HepG2 (cell line): ENCODE results near the gene EPB41L4A. TPM values are rescaled to one million over a fixed set of nuclear protein-coding genes. Genes with fewer than 3 reads are reported as not detected.
A peak's percentile ranks its signal among the peaks of the same experiment; 100 is the strongest.

Experiments used
- GMEB1 ChIP-seq: sonication (generic); formaldehyde crosslinking; IDR thresholded peaks from 2 replicates; pipeline ENCODE4 v1.5.1; 2020; ENCODE audit warnings: missing genetic modification reagents, mild to moderate bottlenecking, borderline replicate concordance
- ISL2 ChIP-seq: sonication (generic); formaldehyde crosslinking; IDR thresholded peaks from 2 replicates; pipeline ENCODE4 v1.5.0; 2020; ENCODE audit warnings: missing genetic modification reagents
- JUND ChIP-seq: sonication (generic); formaldehyde crosslinking; IDR thresholded peaks from 2 replicates; pipeline ENCODE4 v1.8.0; 2022; ENCODE audit warnings: mild to moderate bottlenecking, missing genetic modification reagents
- MYC ChIP-seq: sonication (generic); formaldehyde crosslinking; IDR thresholded peaks from 2 replicates; pipeline ENCODE4 v1.9.0; 2021; ENCODE audit warnings: missing genetic modification reagents, borderline replicate concordance
- PAX8 ChIP-seq: sonication (generic); formaldehyde crosslinking; IDR thresholded peaks from 2 replicates; pipeline ENCODE4 v1.8.0; 2022; ENCODE audit warnings: mild to moderate bottlenecking, missing genetic modification reagents, borderline replicate concordance
- PITX1 ChIP-seq: sonication (generic); formaldehyde crosslinking; IDR thresholded peaks from 2 replicates; pipeline ENCODE4 v1.5.1; 2020; ENCODE audit warnings: mild to moderate bottlenecking, missing genetic modification reagents
- RXRA ChIP-seq: sonication (generic); formaldehyde crosslinking; IDR thresholded peaks from 2 replicates; pipeline ENCODE4 v1.5.1; 2020; ENCODE audit warnings: missing genetic modification reagents
- SETDB1 ChIP-seq: sonication (generic); formaldehyde crosslinking; IDR thresholded peaks from 2 replicates; pipeline ENCODE4 v1.5.1; 2020; ENCODE audit warnings: missing genetic modification reagents, mild to moderate bottlenecking, borderline replicate concordance
- SRSF4 ChIP-seq: fragments of 200-400 bp; formaldehyde crosslinking; IDR thresholded peaks from one replicate; pipeline ENCODE4 v1.6.1; 2018; ENCODE audit warnings: mild to moderate bottlenecking, low read depth, low read length, moderate library complexity; ENCODE audit not compliant: poor library complexity, severe bottlenecking
- TCF7 ChIP-seq: sonication (generic); IDR thresholded peaks from 2 replicates; pipeline ENCODE4 v1.6.1; 2016; ENCODE audit warnings: antibody characterized with exemption, low read depth
- TRAFD1 ChIP-seq: sonication (generic); formaldehyde crosslinking; IDR thresholded peaks from 2 replicates; pipeline ENCODE4 v1.5.1; 2020; ENCODE audit warnings: missing genetic modification reagents, mild to moderate bottlenecking, borderline replicate concordance
- ZIK1 ChIP-seq: sonication (generic); formaldehyde crosslinking; IDR thresholded peaks from 2 replicates; pipeline ENCODE4 v1.5.0; 2020; ENCODE audit warnings: mild to moderate bottlenecking, low read depth, missing genetic modification reagents, borderline replicate concordance
- ZMYM2 ChIP-seq: sonication (generic); formaldehyde crosslinking; IDR thresholded peaks from 2 replicates; pipeline ENCODE4 v1.8.0; 2022; ENCODE audit warnings: mild to moderate bottlenecking, missing genetic modification reagents
- ZNF333 ChIP-seq: sonication (generic); formaldehyde crosslinking; IDR thresholded peaks from 2 replicates; pipeline ENCODE4 v1.4.0; 2020; ENCODE audit warnings: mild to moderate bottlenecking, missing genetic modification reagents, borderline replicate concordance
- ZNF570 ChIP-seq: sonication (generic); formaldehyde crosslinking; IDR thresholded peaks from 2 replicates; pipeline ENCODE4 v1.4.0; 2020; ENCODE audit warnings: mild to moderate bottlenecking, missing genetic modification reagents, borderline replicate concordance
- ZNF607 ChIP-seq: sonication (generic); formaldehyde crosslinking; IDR thresholded peaks from 2 replicates; pipeline ENCODE4 v1.5.1; 2020; ENCODE audit warnings: missing genetic modification reagents, mild to moderate bottlenecking, borderline replicate concordance
- ZNF660 ChIP-seq: sonication (generic); formaldehyde crosslinking; IDR thresholded peaks from 2 replicates; pipeline ENCODE4 v1.5.1; 2020; ENCODE audit warnings: mild to moderate bottlenecking, low read depth, missing genetic modification reagents, borderline replicate concordance
- ZNF775 ChIP-seq: sonication (generic); formaldehyde crosslinking; IDR thresholded peaks from 2 replicates; pipeline ENCODE4 v1.4.0; 2020; ENCODE audit warnings: missing genetic modification reagents, mild to moderate bottlenecking, moderate library complexity, borderline replicate concordance
- polyA plus RNA-seq, 8 experiments: library from polyadenylated mRNA; depleted of rRNA in 3 of 8; stranded (reverse) in 7 of 8; unstranded in 1 of 8; fragments of >200 nt; fragmentation: Illumina TruSeq in 4 of 8; extraction: Trizol in 4 of 8; gene quantifications; 2 replicates each; pipeline versions ENCODE4 v1.2.1 to v1.2.3, GENCODE V29; 2011 to 2016; ENCODE audit warnings: low read depth in 4 of 8, missing spikeins in 1 of 8, mixed read lengths in 1 of 8; ENCODE audit not compliant: insufficient read depth in 1 of 8
- total RNA-seq, 5 experiments: library from RNA; depleted of rRNA; stranded (reverse); fragments of >200 nt; fragmentation: Illumina TruSeq; extraction: Trizol; gene quantifications; 2 replicates each; pipeline ENCODE4 v1.2.3, GENCODE V29; 2016; ENCODE audit warnings: low read depth in 1 of 5
- TF ChIP-seq, protein P1 (sequence below): sonication (generic); formaldehyde crosslinking; IDR thresholded peaks from 2 replicates; pipeline ENCODE4 v1.4.0; 2020; ENCODE audit warnings: missing genetic modification reagents, borderline replicate concordance

The EPB41L4A gene
- total and polyA plus RNA-seq, 2 of the 13 experiments (the other 11 are each of a cell fraction or from before 2014, with no cell fraction given) = 0.07 TPM; not detected in 1

- TF ChIP-seq MYC (CRISPR knock-in tag) (peak; percentile 98), PITX1 (CRISPR knock-in tag) (peak; percentile 79), GMEB1 (CRISPR knock-in tag) (peak; percentile 78), RXRA (CRISPR knock-in tag) (peak; percentile 68), TRAFD1 (CRISPR knock-in tag) (peak; percentile 95; the same call in 1 of the 2 replicates), ZMYM2 (CRISPR knock-in tag) (peak; percentile 68; the same call in 1 of the 2 replicates), JUND (CRISPR knock-in tag) (0 out of 2 replicates have a peak, but pooled peaks have one; percentile 23), ZNF570 (CRISPR knock-in tag) (0 out of 2 replicates have a peak, but pooled peaks have one; percentile 70), ZNF333 (peak; percentile 58; the same call in 1 of the 2 replicates), ZIK1 (CRISPR knock-in tag) (peak; percentile 93; the same call in 1 of the 2 replicates), TCF7 (no peak), PAX8 (CRISPR knock-in tag) (peak; percentile 47; the same call in 1 of the 2 replicates), ZNF775 (CRISPR knock-in tag) (no peak; the same call in 1 of the 2 replicates), ISL2 (CRISPR knock-in tag) (peak; percentile 80; the same call in 1 of the 2 replicates), SETDB1 (CRISPR knock-in tag) (no peak), ZNF607 (peak; percentile 39; the same call in 1 of the 2 replicates), ZNF660 (CRISPR knock-in tag) (no peak), SRSF4 (no peak)
- TF ChIP-seq, protein P1, sequence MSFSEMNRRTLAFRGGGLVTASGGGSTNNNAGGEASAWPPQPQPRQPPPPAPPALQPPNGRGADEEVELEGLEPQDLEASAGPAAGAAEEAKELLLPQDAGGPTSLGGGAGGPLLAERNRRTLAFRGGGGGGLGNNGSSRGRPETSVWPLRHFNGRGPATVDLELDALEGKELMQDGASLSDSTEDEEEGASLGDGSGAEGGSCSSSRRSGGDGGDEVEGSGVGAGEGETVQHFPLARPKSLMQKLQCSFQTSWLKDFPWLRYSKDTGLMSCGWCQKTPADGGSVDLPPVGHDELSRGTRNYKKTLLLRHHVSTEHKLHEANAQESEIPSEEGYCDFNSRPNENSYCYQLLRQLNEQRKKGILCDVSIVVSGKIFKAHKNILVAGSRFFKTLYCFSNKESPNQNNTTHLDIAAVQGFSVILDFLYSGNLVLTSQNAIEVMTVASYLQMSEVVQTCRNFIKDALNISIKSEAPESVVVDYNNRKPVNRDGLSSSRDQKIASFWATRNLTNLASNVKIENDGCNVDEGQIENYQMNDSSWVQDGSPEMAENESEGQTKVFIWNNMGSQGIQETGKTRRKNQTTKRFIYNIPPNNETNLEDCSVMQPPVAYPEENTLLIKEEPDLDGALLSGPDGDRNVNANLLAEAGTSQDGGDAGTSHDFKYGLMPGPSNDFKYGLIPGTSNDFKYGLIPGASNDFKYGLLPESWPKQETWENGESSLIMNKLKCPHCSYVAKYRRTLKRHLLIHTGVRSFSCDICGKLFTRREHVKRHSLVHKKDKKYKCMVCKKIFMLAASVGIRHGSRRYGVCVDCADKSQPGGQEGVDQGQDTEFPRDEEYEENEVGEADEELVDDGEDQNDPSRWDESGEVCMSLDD = 0 out of 2 replicates have a peak, but pooled peaks have one; percentile 78
Measured at GRCh38 chr5:112160652-112161391, 258.3 kb downstream of the EPB41L4A start (continued).
